ENCODE data around the gene CASP12.
"Not testable (repeated sequence)": the region's sequence is repeated elsewhere in the genome, so short reads cannot be mapped to it uniquely, and the experiment has no call there.

DNA sequence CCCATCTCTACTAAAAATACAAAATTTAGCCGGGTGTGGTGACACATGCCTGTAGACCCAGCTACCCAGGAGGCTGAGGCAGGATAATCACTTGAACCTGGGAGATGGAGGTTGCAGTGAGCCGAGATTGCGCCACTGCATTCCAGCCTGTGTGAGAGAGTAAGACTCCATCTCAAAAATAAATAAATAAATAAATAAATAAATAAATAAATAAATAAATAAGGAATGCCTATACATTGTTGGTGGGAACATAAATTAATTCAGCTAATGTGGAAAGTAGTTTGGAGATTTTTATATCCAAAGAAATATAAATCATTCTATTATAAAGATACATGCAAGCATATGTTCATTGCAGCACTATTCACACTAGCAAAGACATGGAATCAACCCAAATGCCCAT is 35.8 kb upstream of the CASP12 start:
- TF ChIP-seq POLR2A (IDR thresholded peaks at IDR 0.05; ENCODE audit: low read depth, low read length); POLR2AphosphoS5 (IDR thresholded peaks at IDR 0.05; ENCODE audit: low read depth, low read length); TAF1 (IDR thresholded peaks at IDR 0.05; ENCODE audit: low read depth, low read length); PAX5 (IDR thresholded peaks at IDR 0.05; ENCODE audit: insufficient read depth, low read length, severe bottlenecking); POU2F2 (IDR thresholded peaks at IDR 0.05; ENCODE audit: low read depth, low read length): not testable (repeated sequence)

Measured in GM12891 (cell line).